Fibroblast of villous mesenchyme (primary cell): ENCODE results near the gene LIMCH1. TPM values are rescaled to one million over a fixed set of nuclear protein-coding genes. Genes with fewer than 3 reads are reported as not detected.

Experiments used
- DNase-seq: peaks from one replicate; pipeline ENCODE4 v3.0.0-alpha.2; 2010; ENCODE audit warnings: low read depth
- H3K4me3 ChIP-seq: 2 replicates; pipeline ENCODE4 v1.5.1; 2011; ENCODE audit warnings: low read depth, mild to moderate bottlenecking, low read length
- total RNA-seq: library from RNA; depleted of rRNA; stranded (reverse); fragments of >200 nt; gene quantifications from 2 replicates; pipeline ENCODE4 v1.2.3, GENCODE V29; 2012
- TF ChIP-seq, protein P1 (sequence below): IDR thresholded peaks from 2 replicates; pipeline ENCODE4 v1.5.1; 2012; ENCODE audit warnings: low read depth, mild to moderate bottlenecking, low read length; ENCODE audit not compliant: insufficient read depth

LIMCH1 gene
- total RNA-seq, 1 donor, result 3.9 TPM

DNA sequence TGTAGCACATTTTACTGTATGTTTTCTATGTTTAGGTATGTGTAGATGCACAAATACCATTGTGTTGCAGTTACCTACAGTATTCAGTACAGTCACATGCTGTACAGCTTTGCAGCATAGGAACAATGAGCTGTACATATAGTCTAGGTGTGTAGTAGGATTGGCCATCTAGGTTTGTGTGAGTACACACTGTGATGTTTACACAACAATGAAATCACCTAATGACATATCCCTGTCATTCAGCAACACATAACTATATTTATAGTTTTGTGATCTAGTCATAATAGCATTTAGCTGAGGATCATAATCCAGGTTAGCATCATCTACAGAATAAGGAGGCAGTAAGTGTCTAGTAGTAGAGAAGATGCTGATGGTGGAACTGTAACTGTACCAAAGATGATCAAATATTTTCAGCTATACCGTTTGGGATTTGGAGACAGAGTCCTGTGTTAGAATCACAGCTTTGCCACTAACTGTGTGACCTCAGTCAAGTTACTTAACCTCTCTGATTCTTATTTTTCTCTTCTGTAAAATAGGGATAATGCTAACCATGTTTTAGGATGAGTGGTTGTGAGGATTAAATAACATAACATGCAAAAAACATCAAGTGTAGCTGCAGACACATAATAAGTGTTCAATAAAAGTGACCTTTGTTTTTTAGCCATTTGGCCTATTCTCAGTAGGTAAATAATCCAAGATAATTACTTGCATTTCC is 73.3 kb downstream of the LIMCH1 start:
- TF ChIP-seq, protein P1, sequence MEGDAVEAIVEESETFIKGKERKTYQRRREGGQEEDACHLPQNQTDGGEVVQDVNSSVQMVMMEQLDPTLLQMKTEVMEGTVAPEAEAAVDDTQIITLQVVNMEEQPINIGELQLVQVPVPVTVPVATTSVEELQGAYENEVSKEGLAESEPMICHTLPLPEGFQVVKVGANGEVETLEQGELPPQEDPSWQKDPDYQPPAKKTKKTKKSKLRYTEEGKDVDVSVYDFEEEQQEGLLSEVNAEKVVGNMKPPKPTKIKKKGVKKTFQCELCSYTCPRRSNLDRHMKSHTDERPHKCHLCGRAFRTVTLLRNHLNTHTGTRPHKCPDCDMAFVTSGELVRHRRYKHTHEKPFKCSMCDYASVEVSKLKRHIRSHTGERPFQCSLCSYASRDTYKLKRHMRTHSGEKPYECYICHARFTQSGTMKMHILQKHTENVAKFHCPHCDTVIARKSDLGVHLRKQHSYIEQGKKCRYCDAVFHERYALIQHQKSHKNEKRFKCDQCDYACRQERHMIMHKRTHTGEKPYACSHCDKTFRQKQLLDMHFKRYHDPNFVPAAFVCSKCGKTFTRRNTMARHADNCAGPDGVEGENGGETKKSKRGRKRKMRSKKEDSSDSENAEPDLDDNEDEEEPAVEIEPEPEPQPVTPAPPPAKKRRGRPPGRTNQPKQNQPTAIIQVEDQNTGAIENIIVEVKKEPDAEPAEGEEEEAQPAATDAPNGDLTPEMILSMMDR, result no peak
- no peak for DNase-seq
- H3K4me3 ChIP-seq, result no peak overlapping the region

DNA sequence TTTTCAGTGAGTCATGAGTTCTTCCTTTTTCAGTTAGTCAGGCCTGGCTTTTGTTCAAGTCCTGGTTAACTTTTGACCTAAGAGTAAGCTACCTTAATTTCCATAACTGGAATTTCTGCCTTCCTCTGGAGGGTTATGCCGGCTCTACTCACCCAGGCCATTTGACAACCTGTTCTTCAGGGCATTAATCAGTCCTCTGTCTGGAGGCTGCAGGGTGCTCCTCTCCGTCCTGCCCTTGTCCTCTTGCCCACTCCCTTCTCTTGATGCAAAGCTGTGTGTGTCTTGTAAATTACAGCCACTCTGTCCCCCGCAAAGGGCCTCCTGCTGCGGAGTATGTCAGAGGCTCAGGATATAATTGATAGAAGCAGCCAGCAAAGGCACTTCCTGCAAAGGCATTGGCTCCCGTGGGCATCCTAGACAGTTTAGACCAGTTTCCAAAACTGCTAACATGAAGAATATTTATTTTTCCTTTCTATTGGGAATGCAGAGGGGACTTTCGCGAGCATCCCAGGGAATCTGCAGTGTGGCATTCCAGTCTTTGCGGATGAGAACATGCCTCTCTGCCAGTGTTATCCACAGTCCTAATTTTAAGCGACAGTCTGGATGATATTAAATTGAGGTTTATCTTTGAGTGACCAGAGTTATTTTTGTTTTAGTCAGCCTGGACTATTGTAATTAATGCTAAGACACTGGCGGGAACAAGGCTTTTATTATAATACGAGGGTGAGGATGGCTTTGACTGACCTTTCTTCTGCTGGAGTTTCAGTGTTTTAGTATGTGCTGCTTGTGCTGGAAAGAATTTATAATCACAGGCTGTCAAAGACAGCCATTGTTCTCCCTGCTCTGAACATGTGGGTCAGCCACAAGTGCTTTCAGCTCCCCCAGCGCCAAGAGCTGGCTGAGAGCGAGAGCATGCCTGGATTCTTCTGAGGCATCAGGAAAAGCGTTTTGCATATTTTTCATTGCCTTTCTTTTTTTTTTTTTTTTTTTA is 74.2 kb downstream of the LIMCH1 start:
- TF ChIP-seq, protein P1, result no peak
- DNase-seq, result no peak
- H3K4me3 ChIP-seq, result no peak overlapping the region

DNA sequence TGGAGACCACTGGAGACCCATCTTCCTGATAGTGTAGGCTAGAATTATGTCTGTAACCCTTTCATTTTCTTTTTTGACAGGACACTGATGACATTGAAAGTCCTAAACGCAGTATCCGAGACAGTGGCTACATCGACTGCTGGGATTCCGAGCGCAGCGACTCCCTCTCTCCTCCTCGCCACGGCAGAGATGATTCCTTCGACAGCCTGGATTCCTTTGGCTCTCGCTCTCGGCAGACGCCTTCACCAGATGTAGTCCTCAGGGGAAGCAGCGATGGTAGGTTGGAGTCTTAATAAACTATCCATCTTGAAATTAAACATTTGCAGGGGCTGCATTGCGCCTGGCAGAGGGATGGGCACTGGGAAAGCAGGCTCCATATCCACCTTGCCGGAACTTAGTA is 75.4 kb downstream of the LIMCH1 start:
- no peak overlapping the region for H3K4me3 ChIP-seq
- TF ChIP-seq, protein P1, result no peak
- no peak for DNase-seq

DNA sequence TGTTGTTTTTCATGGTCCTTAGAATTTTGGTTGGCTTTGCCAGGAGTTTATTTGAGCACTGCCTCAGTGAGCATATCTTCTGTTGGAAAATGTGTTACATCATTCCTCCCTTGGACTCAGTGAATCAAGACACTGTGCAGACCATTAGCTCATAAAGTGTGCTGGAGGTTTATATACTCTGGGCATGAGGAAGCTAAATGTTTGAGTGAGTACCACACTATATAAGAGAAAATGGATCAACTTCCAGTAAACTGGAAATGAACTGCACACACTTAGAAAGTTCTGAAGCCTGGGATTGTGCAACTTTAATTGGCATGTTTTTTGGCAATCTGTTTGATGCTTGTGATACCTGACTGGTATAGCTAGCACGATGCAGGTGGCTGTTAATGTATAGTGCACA is 75.9 kb downstream of the LIMCH1 start:
- no peak for DNase-seq
- H3K4me3 ChIP-seq, result no peak overlapping the region
- TF ChIP-seq, protein P1, result no peak

DNA sequence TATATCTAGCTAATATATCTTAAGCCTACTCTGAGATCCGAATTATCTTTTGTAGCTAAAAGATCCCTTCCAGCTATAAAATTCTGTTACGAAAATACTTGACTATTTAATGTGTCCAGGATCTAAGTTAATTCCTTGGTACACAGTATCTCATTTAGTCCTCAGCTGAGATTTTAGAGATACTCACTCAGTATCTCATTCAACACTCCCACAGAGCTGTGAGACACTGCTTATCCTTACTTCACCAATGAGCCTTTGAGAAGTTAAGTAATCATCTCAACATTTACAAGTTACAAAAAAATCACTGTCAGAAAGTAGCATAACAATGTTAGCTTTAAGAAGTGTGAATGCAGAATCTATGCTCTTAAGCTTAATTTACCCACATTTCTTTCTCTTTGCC is 76.6 kb downstream of the LIMCH1 start:
- TF ChIP-seq, protein P1, result no peak
- DNase-seq, result no peak
- H3K4me3 ChIP-seq, result no peak overlapping the region

DNA sequence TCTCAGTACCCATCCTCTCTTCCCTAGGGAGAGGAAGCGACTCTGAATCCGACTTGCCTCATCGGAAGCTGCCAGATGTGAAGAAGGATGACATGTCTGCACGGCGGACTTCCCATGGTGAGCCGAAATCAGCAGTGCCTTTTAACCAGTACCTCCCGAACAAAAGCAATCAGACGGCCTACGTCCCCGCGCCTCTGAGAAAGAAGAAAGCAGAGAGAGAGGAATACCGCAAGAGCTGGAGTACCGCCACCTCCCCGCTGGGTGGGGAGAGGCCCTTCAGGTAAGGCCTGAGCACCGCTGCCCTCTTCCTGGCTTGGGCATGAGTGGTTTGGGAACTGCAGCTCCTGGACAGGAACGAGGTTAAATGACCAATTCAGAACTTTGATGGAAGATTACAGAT is 81.2 kb downstream of the LIMCH1 start:
- DNase-seq, result no peak
- no peak overlapping the region for H3K4me3 ChIP-seq
- TF ChIP-seq, protein P1, result no peak
